GM18511 (cell line): ENCODE results near the gene RNASE4.

Experiments used
- ATAC-seq: cut with Tn5 transposase; IDR thresholded peaks from one replicate; pipeline ENCODE4 v1.9.1; 2021; ENCODE audit warnings: mild to moderate bottlenecking, moderate library complexity; ENCODE audit not compliant: unreplicated experiment

RNASE4 gene

DNA sequence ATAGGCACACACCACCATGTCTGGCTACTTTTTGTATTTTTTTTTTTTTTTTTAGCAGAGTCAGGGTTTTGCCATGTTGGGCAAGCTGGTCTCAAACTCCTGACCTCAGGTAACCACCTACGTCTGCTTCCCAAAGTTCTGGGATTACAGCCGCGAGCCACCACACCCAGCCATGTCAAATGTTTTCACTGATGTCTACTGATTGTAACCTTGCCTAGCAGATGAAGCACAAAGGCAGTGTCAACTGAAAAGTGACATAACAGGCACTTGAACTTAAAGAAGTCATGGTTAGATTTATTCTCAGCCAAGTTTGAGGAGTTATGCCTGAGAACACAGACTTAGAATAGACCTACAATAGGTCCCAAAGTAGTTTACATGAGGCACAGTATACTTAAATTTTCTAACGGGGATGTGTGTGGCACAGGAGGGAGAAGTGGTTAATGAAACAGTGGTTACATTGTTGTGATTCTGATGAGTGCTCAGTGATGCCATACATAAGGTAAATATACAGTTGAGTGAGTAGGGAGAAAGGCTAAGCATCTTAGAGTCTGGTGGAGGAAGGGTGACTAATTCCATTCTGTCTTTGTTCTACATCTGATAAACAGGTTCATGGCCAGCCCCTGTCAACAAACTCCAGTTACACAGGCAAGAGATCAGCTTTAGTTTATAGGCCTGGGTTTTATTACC is 12.6 kb upstream of the RNASE4 start:
- ATAC-seq = no peak

DNA sequence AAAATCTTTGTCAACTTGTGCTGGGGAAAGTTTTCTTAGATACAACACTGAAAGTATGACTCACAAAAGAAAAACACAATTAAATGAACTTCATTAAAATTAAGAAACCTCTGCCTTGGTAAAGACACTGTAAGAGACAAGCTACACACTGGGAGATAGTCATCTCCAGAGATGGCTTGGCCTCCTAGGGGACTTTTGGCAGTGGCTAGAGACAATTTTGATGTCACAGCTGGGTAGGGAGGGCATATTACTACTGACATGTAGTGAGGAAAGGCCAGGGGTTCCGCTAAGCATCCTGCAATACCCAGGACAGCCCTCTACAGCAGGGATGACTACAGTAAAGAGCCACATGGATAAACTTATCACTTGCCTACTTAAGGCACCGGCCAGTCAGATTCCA is 8.7 kb upstream of the RNASE4 start:
- ATAC-seq = no peak

DNA sequence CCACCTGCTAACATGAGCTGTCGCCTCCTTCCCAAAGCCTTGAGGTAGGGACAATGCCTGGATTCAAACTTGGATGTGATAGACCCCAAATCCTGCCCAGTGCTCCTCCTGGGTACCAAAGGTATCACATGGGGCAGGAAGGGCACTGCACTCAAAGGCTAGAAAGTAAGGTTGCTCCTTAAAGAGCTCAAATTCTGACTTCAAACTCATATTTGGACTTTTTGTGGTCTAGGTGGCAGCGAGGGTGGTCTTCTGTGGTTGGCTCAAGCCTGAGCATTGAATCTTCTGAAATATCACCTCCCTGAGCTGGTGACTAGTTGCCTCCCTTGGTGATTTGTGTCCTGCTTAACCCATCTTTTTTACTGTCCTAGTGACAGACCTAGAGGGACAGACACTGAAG is 8.3 kb upstream of the RNASE4 start:
- ATAC-seq = no peak

GRCh38 chr14:20679907-20680306 is 4.5 kb upstream of the RNASE4 start:
- ATAC-seq = no peak

- ATAC-seq = no peak
These were observed 4.0 kb upstream of the RNASE4 start for GRCh38 chr14:20680363-20680762.

- ATAC-seq = peak; percentile 32
These were observed 3.5 kb upstream of the RNASE4 start for GRCh38 chr14:20680843-20681347.

DNA sequence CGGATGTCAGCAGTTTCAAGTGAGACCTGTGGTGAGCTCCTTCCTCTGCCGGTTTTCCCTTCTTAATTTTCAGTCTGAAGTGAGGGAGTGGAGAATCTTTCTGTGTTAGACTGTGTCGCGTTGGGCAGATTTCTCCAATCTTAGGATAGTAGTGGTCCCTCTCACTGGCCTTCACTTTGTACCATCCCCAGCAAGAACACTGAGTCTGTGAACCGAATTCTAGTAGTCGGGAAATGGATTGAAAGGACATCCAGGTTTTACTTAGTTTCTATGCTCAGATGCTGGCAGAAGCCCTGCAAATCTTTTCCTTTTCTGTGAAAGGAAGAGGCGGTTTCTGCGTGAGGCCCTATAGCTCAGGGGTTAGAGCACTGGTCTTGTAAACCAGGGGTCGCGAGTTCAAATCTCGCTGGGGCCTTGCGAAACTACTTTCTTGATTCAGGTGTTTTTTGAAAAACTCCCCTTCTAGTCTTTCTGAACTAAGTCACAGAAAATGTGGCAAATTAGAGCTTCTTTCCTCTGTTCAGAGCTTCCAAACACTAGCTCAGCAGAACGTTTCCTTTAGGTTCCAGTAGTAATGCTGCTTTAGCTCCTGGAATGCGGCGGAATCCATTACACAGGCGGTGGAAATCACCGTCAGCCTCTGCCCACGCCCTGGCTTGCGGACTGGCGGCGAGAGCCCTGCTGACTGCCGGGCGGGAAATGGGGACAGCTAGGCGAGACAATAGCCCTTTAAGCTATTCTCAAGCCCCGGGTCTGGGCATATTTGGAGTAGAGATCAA is 2.8 kb upstream of the RNASE4 start:
- ATAC-seq = peak; percentile 23

- ATAC-seq = no peak
These were observed 2.3 kb upstream of the RNASE4 start for GRCh38 chr14:20682127-20682434.

DNA sequence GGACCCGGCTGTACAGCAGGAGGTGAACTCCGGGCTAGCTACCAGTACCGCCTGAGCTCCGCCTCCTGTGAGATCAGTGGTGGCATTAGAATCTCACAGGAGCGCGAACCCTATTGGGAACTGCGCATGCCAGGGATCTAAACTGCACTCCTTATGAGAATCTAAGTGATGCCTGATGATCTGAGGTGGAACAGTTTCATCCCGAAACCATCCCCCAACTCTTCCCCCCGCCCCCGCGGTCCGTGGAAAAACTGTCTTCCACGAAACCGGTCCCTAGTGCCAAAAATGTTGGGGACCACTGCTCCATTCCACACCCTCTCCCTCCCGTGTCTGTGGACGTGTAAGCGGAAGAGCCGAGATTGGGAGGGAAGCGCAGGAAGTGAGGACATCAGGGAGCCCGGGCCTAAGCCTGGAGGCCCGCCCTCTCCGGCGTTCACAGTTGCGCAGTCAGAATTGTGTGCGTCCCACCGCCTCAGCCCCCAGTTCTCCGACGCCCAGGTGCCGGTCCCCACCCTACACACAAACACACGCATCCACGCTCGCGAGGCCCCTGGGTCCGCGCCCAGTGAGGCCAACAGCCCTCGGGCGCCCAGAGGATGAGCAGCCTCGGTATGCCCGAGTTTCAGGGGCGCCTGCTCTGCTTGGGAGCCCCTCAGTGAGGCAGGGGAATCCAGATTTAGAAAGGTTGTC is 1.8 kb upstream of the RNASE4 start:
- peak; percentile 56 for ATAC-seq

- ATAC-seq = peak; percentile 37
These were observed 1.1 kb upstream of the RNASE4 start for GRCh38 chr14:20683125-20683890.

GRCh38 chr14:20684662-20685456 is 499 bp downstream of the RNASE4 start:
- no peak for ATAC-seq

GRCh38 chr14:20686386-20687143 is 2.2 kb downstream of the RNASE4 start:
- ATAC-seq = no peak

DNA sequence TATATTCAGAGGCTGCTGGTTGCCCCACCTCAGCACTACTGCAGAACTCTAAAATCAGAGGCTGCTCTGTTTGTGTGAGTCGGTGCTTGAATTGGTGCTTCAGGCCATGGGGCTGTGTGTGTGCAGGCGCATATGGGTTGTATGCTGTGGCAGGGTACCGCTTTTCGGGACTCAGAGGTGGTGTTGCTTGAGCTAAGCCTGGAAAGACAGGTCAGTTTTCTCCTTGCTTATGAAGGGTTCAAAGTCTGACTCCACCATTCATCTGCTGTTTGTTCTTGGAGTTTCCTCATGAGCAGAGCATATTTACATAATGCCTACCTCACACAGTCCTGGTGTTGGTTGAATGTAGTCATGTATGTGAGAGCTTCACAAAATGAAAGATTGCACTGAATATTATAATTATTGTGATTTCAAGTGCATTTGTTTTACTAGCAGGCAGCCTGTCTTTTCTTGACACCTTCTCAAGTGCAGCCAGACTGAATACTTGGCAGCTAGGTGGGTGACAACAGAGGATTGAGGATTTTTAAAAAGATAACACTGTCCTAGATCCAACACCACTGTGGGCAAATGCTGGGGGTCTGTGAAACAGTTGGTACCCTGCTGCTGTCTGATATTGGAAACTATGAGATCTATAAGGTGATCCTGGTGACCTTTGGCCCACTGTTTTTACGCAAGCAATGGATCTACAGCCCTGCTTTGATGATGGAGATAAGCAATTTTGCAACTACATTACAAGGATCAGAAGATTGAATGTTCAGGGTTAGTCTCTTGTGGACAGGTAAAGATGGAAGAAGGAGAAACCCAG is 3.2 kb downstream of the RNASE4 start:
- no peak for ATAC-seq

- no peak for ATAC-seq
These were observed 3.9 kb downstream of the RNASE4 start, which contains the start of gene ANG for GRCh38 chr14:20688167-20688839. Gene ANG (plus strand): TSS chr14:20688764. CDS start chr14:20693565, 4,801 bp downstream.

GRCh38 chr14:20690848-20691640 is 6.7 kb downstream of the RNASE4 start:
- peak; percentile 86 for ATAC-seq

DNA sequence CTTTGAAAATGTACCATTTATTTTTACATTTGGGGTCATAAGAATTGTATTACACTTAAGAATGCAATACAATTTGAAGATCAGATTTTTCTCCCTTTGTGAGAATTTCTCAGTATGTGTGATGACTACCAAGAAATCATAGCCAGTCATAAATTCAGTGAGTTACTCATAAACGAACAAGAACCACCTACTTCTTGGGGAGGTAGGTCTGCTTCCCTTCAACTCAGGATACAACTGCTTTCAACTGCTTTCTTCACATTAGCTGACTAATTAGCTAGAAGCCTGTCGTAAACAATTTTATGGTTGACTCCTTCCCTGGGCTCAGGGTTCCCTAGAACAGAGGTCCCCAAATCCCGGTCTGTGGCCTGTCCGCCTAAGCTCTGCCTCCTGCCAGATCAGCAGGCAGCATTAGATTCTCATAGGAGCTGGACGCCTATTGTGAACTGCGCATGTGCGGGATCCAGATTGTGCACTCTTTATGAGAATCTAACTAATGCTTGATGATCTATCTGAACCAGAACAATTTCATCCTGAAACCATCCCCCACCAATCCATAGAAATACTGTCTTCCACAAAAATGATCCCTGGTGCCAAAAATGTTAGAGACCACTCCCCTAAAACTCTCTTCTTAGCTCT is 7.9 kb downstream of the RNASE4 start:
- ATAC-seq = no peak

- ATAC-seq = no peak
These were observed 12.4 kb downstream of the RNASE4 start for GRCh38 chr14:20696764-20697163.
